Skeletal muscle tissue (tissue), 4 donors: ENCODE data around the gene INPP5A. TPM values are rescaled to one million over a fixed set of nuclear protein-coding genes. Genes with fewer than 3 reads are reported as not detected.

ENCODE experiments used
- H3K27ac ChIP-seq: one replicate; pipeline ENCODE4 v1.7.0; 2013; ENCODE audit warnings: mild to moderate bottlenecking, low read depth, low read length, inconsistent platforms
- H3K27me3 ChIP-seq, 3 donors: one replicate each; pipeline ENCODE4 v1.7.0; 2013; ENCODE audit warnings: low read length in 3 of 3; ENCODE audit not compliant: control insufficient read depth in 3 of 3, insufficient read depth in 3 of 3
- H3K36me3 ChIP-seq, 3 donors: one replicate each; pipeline ENCODE4 v1.7.0; 2013; ENCODE audit warnings: low read length in 3 of 3; ENCODE audit not compliant: control insufficient read depth in 3 of 3, insufficient read depth in 3 of 3
- H3K4me1 ChIP-seq, 3 donors: one replicate each; pipeline ENCODE4 v1.7.0; 2013; ENCODE audit warnings: low read length in 3 of 3, mild to moderate bottlenecking in 3 of 3; ENCODE audit not compliant: control insufficient read depth in 3 of 3, insufficient read depth in 3 of 3
- H3K4me3 ChIP-seq, 3 donors: one replicate each; pipeline ENCODE4 v1.7.0; 2013; ENCODE audit warnings: low read length in 3 of 3
- H3K9ac ChIP-seq, 3 donors: one replicate each; pipeline ENCODE4 v1.7.0; 2013; ENCODE audit warnings: low read length in 3 of 3, mild to moderate bottlenecking in 3 of 3, moderate library complexity in 2 of 3, low read depth in 1 of 3
- H3K9me3 ChIP-seq, 3 donors: one replicate each; pipeline ENCODE4 v1.7.0; 2013; ENCODE audit warnings: low read length in 3 of 3; ENCODE audit not compliant: control insufficient read depth in 3 of 3
- total RNA-seq: library from RNA; depleted of rRNA; stranded (reverse); fragments of >200 nt; gene quantifications from one replicate; pipeline ENCODE4 v1.2.3, GENCODE V29; 2014
- donor health status: Osteomylitis.

INPP5A gene
- total RNA-seq, 1 donor from 2014 or later, result 50.6 TPM

DNA sequence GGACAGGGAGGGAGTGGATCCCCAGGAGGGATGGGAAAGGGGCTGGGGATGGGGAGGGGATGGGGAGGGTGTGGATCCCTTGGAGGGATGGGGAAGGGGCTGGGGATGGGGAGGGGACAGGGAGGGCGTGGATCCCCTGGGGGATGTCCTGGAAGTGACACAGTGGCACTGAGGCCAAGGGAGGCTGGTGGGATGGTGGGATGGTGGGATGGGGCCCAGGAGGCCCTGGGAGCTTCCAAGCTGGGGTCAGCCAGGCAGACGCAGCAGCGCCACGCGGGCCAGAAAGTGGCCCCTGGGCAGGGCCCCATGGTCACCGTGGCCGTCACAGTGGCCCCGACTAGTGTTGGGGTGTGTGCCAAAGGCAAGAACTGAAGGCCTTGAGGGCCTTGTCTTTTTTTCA is 67.8 kb downstream of the INPP5A start:
- Histone ChIP-seq H3K27me3 (no peaks in the 10 kb centered on the region), H3K4me1 (peaks cover 10 to 28% (median 19%) of the 10 kb centered on the region in 3 donors), H3K27ac (no peak overlapping the region), H3K4me3 (no peak overlapping the region), H3K36me3 (no peaks in the 10 kb centered on the region), H3K9ac (no peak overlapping the region), H3K9me3 (no peaks in the 10 kb centered on the region)

GRCh38 chr10:132606031-132606491 is 68.5 kb downstream of the INPP5A start:
- Histone ChIP-seq H3K4me3 (peak overlapping the region in 1 of 3 donors; percentile 1), H3K27me3 (no peaks in the 10 kb centered on the region), H3K9me3 (no peaks in the 10 kb centered on the region), H3K27ac (no peak overlapping the region), H3K36me3 (no peaks in the 10 kb centered on the region), H3K9ac (peak overlapping the region in 1 of 3 donors; percentile 33), H3K4me1 (peaks cover 10 to 29% (median 22%) of the 10 kb centered on the region in 3 donors)

DNA sequence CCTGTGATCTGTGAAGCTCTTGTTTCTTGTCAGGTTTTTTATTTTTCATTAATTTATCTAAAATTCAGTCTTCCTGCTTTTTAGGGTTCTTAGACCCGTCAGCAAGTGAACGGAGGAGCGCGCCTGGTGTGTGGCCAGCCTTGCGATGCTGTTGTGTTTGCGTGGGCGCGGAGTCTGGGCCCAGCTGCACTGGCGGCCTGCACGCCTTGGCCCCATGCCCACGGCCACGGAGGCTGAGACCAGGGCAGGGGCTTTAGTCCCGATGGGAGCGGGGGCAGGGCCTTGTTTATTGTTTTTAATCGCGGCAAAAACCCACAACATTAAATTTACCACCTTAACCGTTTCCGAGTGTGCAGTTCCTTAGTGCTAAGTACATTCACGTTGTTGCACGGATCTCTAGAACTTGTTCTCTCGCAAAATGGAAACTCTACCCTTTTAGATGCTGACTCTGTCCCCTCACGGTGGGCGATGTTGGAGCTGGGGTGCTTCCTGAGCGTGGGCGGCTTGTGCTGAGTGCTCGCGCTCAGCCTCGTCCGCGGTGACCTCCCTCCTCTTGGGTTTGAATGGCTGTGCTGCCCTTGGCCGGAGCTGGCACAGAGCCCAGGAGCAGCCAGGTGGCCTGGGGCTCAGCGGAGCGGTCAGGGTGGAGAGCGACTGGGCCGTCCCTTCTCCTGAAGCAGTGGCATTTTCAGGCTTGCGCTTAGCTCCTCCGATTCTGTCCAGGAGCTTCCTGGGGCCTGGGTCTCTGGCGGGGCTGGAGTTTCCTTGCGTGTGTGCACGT is 69.1 kb downstream of the INPP5A start:
- Histone ChIP-seq H3K36me3 (no peaks in the 10 kb centered on the region), H3K9ac (peak overlapping the region in 2 of 3 donors; percentile 33 to 43), H3K27me3 (no peaks in the 10 kb centered on the region), H3K9me3 (no peaks in the 10 kb centered on the region), H3K4me1 (peaks cover 10 to 35% (median 23%) of the 10 kb centered on the region in 3 donors), H3K27ac (no peak overlapping the region), H3K4me3 (peak overlapping the region; percentile 15 to 58 (median 50))

DNA sequence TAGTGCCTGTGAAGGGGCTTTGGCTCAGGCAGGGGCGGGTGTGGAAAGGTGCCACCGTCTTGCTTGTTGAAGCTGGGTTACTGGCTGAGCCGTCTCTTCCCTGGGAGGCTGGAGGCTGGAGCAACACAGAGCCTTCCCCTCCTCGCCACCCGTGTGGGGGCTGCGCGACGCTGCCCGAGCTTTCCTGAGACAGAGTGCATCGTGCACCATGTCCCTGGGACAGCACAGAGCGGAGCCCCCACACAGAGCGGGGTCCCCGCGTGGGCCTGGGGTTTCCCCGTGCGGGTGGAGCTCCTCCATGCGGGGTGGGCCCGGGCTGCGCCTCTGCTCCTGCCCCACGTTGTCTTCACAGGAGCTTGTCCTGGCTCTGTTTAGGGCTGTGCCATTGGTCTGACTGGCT is 69.9 kb downstream of the INPP5A start:
- no peaks in the 10 kb centered on the region for H3K36me3 ChIP-seq
- no peaks in the 10 kb centered on the region for H3K27me3 ChIP-seq
- H3K9ac ChIP-seq, result peak overlapping the region in 1 of 3 donors; percentile 33
- peaks cover 10 to 43% (median 28%) of the 10 kb centered on the region in 3 donors for H3K4me1 ChIP-seq
- no peaks in the 10 kb centered on the region for H3K9me3 ChIP-seq
- no peak overlapping the region for H3K27ac ChIP-seq
- no peak overlapping the region for H3K4me3 ChIP-seq

- Histone ChIP-seq H3K4me1 (peaks cover 10 to 44% (median 33%) of the 10 kb centered on the region in 3 donors), H3K27ac (no peak overlapping the region), H3K9ac (no peak overlapping the region), H3K4me3 (no peak overlapping the region), H3K27me3 (no peaks in the 10 kb centered on the region), H3K9me3 (no peaks in the 10 kb centered on the region), H3K36me3 (no peaks in the 10 kb centered on the region)
Observed at GRCh38 chr10:132607961-132608495, 70.4 kb downstream of the INPP5A start.

GRCh38 chr10:132608511-132609195 is 71.1 kb downstream of the INPP5A start:
- no peak overlapping the region for H3K4me3 ChIP-seq
- H3K9ac ChIP-seq, result no peak overlapping the region
- no peak overlapping the region for H3K27ac ChIP-seq
- peaks cover 10 to 44% (median 33%) of the 10 kb centered on the region in 3 donors for H3K4me1 ChIP-seq
- H3K27me3 ChIP-seq, result no peaks in the 10 kb centered on the region
- no peaks in the 10 kb centered on the region for H3K36me3 ChIP-seq
- H3K9me3 ChIP-seq, result no peaks in the 10 kb centered on the region

DNA sequence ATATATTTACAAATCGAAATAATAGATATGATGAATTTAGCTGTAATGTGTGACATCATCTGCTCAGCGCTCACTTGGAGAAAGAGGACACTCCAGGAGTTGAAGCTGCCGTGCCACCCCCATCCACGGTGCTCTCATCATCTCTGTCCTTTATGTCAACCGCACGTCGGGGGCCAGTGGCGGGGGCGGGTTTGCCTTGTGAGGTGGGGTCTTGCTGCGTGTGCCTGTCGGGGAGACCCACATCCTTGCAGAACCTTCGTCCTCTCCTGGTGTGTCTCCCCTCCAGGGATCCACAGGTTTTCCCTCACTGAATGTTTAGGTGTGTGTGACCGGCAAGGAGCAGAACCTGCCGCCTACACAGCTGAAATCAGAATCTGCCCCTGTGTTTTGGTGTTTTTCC is 71.6 kb downstream of the INPP5A start:
- Histone ChIP-seq H3K4me1 (peaks cover 10 to 44% (median 33%) of the 10 kb centered on the region in 3 donors), H3K36me3 (no peaks in the 10 kb centered on the region)

GRCh38 chr10:132610071-132610701 is 72.6 kb downstream of the INPP5A start:
- Histone ChIP-seq H3K36me3 (peaks cover 0 to 2% (median 0%) of the 10 kb centered on the region in 3 donors), H3K4me3 (no peak overlapping the region), H3K27ac (no peak overlapping the region), H3K9ac (no peak overlapping the region), H3K4me1 (peaks cover 10 to 44% (median 33%) of the 10 kb centered on the region in 3 donors), H3K9me3 (no peaks in the 10 kb centered on the region), H3K27me3 (no peaks in the 10 kb centered on the region)

More for the DNA sequence above, 71.6 kb downstream of the INPP5A start:
- Histone ChIP-seq H3K9me3 (no peaks in the 10 kb centered on the region), H3K27me3 (no peaks in the 10 kb centered on the region), H3K9ac (no peak overlapping the region), H3K4me3 (no peak overlapping the region), H3K27ac (no peak overlapping the region)

GRCh38 chr10:132611026-132611910 is 73.7 kb downstream of the INPP5A start:
- Histone ChIP-seq H3K9ac (no peak overlapping the region), H3K27ac (no peak overlapping the region)

More at GRCh38 chr10:132611026-132611910, 73.7 kb downstream of the INPP5A start:
- Histone ChIP-seq H3K4me3 (no peak overlapping the region), H3K4me1 (peaks cover 10 to 46% (median 28%) of the 10 kb centered on the region in 3 donors), H3K27me3 (no peaks in the 10 kb centered on the region), H3K36me3 (peaks cover 0 to 2% (median 0%) of the 10 kb centered on the region in 3 donors), H3K9me3 (no peaks in the 10 kb centered on the region)
